HepG2 (cell line): Measurements from ENCODE around the gene TNFAIP8L1. TPM values are rescaled to one million over a fixed set of nuclear protein-coding genes. Genes with fewer than 3 reads are reported as not detected.

Experiments
- BHLHE40 ChIP-seq: IDR thresholded peaks from 2 replicates; pipeline ENCODE4 v1.6.1; 2011; ENCODE audit warnings: low read length, improper control_type of control experiment
- CBX1 ChIP-seq: IDR thresholded peaks from one replicate; pipeline ENCODE4 v1.6.1; 2016; ENCODE audit warnings: antibody characterized with exemption, low read depth
- GPN1 ChIP-seq: sonication (generic); formaldehyde crosslinking; IDR thresholded peaks from 2 replicates; pipeline ENCODE4 v1.5.1; 2020; ENCODE audit warnings: missing genetic modification reagents, borderline replicate concordance
- NFKB2 ChIP-seq: sonication (generic); formaldehyde crosslinking; IDR thresholded peaks from 2 replicates; pipeline ENCODE4 v1.4.0; 2020; ENCODE audit warnings: missing genetic modification reagents, borderline replicate concordance
- NR2F2 ChIP-seq: IDR thresholded peaks from 2 replicates; pipeline ENCODE4 v1.6.1; 2012; ENCODE audit warnings: low read depth, inconsistent platforms, borderline replicate concordance
- RFX3 ChIP-seq: IDR thresholded peaks from 2 replicates; pipeline ENCODE4 v1.6.1; 2016; ENCODE audit warnings: missing biosample characterization, missing genetic modification reagents
- ZFP41 ChIP-seq: sonication (generic); formaldehyde crosslinking; IDR thresholded peaks from 2 replicates; pipeline ENCODE4 v1.4.0; 2020; ENCODE audit warnings: mild to moderate bottlenecking, missing genetic modification reagents, borderline replicate concordance
- ZFP62 ChIP-seq: sonication (generic); formaldehyde crosslinking; IDR thresholded peaks from 2 replicates; pipeline ENCODE4 v1.4.0; 2020; ENCODE audit warnings: missing genetic modification reagents
- ZMYM4 ChIP-seq: sonication (generic); formaldehyde crosslinking; IDR thresholded peaks from 2 replicates; pipeline ENCODE4 v1.8.1; 2023; ENCODE audit warnings: mild to moderate bottlenecking, missing genetic modification reagents
- ZNF569 ChIP-seq: sonication (generic); formaldehyde crosslinking; IDR thresholded peaks from 2 replicates; pipeline ENCODE4 v1.5.0; 2020; ENCODE audit warnings: mild to moderate bottlenecking, missing genetic modification reagents, moderate library complexity, borderline replicate concordance
- ZNF652 ChIP-seq: IDR thresholded peaks from 2 replicates; pipeline ENCODE4 v1.6.1; 2016; ENCODE audit warnings: low read depth, borderline replicate concordance
- ZNF7 ChIP-seq: IDR thresholded peaks from 2 replicates; pipeline ENCODE4 v1.6.1; 2016; ENCODE audit warnings: missing biosample characterization, missing genetic modification reagents
- ZNF724P ChIP-seq: sonication (generic); formaldehyde crosslinking; IDR thresholded peaks from 2 replicates; pipeline ENCODE4 v1.8.0; 2022; ENCODE audit warnings: missing genetic modification reagents, borderline replicate concordance
- ZNF737 ChIP-seq: sonication (generic); formaldehyde crosslinking; IDR thresholded peaks from 2 replicates; pipeline ENCODE4 v1.5.0; 2020; ENCODE audit warnings: missing genetic modification reagents, mild to moderate bottlenecking, borderline replicate concordance
- polyA plus RNA-seq, 8 experiments: library from polyadenylated mRNA; depleted of rRNA in 3 of 8; stranded (reverse) in 7 of 8; unstranded in 1 of 8; fragments of >200 nt; fragmentation: Illumina TruSeq in 4 of 8; extraction: Trizol in 4 of 8; gene quantifications; 2 replicates each; pipeline versions ENCODE4 v1.2.1 to v1.2.3, GENCODE V29; 2011 to 2016; ENCODE audit warnings: low read depth in 4 of 8, missing spikeins in 1 of 8, mixed read lengths in 1 of 8; ENCODE audit not compliant: insufficient read depth in 1 of 8
- total RNA-seq, 5 experiments: library from RNA; depleted of rRNA; stranded (reverse); fragments of >200 nt; fragmentation: Illumina TruSeq; extraction: Trizol; gene quantifications; 2 replicates each; pipeline ENCODE4 v1.2.3, GENCODE V29; 2016; ENCODE audit warnings: low read depth in 1 of 5
- TF ChIP-seq, protein P1 (sequence below): sonication (generic); formaldehyde crosslinking; IDR thresholded peaks from 2 replicates; pipeline ENCODE4 v1.4.0; 2020; ENCODE audit warnings: mild to moderate bottlenecking, missing genetic modification reagents
- TF ChIP-seq, protein P2 (sequence below): sonication (generic); formaldehyde crosslinking; IDR thresholded peaks from 2 replicates; pipeline ENCODE4 v1.4.0; 2020; ENCODE audit warnings: missing genetic modification reagents, borderline replicate concordance
- TF ChIP-seq, protein P3 (sequence below): sonication (generic); formaldehyde crosslinking; IDR thresholded peaks from 2 replicates; pipeline ENCODE4 v1.5.0; 2020; ENCODE audit warnings: missing genetic modification reagents, mild to moderate bottlenecking, borderline replicate concordance

The TNFAIP8L1 gene
- total and polyA plus RNA-seq, 2 of the 13 experiments (the other 11 are each of a cell fraction or from before 2014, with no cell fraction given), result 13.4 to 21.4 TPM

DNA sequence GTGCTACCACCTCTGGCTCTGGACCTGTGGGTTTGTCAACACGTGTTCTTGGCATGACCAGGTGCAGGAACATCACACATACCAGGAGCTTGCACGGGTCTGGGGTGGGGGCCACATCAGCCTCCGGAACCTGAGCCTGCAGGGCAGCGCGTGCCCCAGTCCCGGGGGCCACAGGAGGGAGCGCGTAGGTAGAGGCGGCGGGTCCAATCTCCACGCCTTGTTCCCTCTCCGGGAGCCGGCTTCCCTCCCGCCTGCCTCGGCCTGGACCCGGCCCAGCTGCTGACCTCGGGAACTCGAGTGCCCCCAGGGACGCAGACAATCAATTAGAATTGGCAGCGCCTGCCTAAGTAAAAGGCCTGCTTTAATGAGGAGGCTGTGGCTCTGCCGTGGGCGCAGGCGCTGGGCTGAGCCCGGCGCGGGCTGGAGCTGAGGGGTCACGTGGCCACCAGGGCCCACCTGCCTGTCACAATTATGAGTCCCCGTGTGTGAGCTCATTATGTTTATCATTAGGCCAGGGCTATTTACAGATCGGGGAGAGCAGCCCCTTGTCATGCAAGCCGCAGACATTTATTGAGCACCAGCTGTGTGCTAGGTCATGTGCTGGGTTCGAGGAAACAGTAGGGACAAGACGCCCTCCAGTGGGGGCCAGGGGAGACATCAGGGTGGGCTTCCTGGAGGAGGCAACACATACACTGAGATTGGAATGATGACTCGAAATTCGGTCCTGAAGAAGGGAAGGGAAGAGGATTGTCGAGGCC, 32.2 kb upstream of the TNFAIP8L1 start (continued):
- TF ChIP-seq, protein P1, sequence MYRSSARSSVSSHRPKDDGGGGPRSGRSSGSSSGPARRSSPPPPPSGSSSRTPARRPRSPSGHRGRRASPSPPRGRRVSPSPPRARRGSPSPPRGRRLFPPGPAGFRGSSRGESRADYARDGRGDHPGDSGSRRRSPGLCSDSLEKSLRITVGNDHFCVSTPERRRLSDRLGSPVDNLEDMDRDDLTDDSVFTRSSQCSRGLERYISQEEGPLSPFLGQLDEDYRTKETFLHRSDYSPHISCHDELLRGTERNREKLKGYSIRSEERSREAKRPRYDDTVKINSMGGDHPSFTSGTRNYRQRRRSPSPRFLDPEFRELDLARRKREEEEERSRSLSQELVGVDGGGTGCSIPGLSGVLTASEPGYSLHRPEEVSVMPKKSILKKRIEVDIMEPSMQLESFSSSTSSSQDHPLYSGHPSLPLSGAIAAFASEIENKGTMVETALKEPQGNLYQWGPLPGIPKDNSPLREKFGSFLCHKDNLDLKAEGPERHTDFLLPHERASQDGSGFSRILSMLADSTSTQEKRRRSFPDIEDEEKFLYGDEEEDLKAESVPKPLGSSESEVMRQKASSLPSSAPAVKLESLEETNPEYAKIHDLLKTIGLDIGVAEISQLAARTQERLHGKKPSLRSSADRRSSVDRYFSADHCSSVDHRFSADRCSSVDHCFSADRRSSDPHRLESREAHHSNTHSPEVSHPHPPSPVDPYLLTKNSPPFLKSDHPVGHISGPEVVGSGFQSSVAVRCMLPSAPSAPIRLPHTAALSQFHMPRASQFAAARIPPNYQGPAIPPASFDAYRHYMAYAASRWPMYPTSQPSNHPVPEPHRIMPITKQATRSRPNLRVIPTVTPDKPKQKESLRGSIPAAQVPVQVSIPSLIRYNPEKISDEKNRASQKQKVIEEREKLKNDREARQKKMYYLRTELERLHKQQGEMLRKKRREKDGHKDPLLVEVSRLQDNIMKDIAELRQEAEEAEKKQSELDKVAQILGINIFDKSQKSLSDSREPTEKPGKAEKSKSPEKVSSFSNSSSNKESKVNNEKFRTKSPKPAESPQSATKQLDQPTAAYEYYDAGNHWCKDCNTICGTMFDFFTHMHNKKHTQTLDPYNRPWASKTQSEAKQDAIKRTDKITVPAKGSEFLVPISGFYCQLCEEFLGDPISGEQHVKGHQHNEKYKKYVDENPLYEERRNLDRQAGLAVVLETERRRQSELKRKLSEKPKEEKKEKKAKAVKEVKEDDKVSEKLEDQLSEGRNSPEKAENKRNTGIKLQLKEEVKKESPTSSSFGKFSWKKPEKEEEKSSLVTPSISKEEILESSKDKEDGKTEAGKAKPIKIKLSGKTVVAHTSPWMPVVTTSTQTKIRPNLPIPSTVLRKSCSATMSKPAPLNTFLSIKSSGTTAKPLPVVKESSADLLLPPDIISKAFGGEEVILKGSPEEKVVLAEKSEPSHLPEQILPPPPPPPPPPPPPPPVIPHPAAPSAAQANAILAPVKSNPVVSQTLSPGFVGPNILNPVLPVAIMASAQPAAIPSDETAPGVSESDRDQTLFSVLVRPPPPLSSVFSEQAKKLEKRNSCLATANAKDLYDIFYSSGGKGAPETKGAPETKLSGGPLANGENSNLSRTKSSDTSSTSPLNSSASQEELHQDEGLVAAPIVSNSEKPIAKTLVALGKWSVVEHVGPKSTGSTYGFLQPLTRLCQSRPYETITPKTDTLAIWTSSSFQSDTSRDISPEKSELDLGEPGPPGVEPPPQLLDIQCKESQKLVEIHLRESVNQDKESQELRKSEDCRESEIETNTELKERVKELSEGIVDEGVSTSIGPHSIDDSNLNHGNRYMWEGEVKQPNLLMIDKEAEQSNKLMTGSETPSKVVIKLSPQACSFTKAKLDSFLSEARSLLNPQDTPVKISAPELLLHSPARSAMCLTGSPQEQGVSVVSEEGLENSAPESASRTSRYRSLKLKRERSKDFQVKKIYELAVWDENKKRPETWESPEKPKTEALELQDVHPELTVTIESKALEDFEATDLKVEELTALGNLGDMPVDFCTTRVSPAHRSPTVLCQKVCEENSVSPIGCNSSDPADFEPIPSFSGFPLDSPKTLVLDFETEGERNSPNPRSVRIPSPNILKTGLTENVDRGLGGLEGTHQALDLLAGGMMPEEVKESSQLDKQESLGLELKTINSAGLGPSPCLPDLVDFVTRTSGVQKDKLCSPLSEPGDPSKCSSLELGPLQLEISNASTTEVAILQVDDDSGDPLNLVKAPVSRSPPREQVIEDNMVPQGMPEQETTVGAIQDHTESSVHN (CRISPR knock-in tag), result no peak
- TF ChIP-seq CBX1 (no peak), GPN1 (no peak), BHLHE40 (peak; percentile 57; the same call in 1 of the 2 replicates), ZFP62 (CRISPR knock-in tag) (no peak), ZFP41 (CRISPR knock-in tag) (no peak), ZMYM4 (CRISPR knock-in tag) (0 out of 2 replicates have a peak, but pooled peaks have one; percentile 23), ZNF737 (no peak), ZNF7 (CRISPR knock-in tag) (no peak), ZNF724P (CRISPR knock-in tag) (no peak), NR2F2 (no peak), ZNF652 (CRISPR knock-in tag) (no peak), NFKB2 (peak; percentile 44; the same call in 1 of the 2 replicates), ZNF569 (CRISPR knock-in tag) (no peak), RFX3 (CRISPR knock-in tag) (no peak)
- TF ChIP-seq, protein P2, sequence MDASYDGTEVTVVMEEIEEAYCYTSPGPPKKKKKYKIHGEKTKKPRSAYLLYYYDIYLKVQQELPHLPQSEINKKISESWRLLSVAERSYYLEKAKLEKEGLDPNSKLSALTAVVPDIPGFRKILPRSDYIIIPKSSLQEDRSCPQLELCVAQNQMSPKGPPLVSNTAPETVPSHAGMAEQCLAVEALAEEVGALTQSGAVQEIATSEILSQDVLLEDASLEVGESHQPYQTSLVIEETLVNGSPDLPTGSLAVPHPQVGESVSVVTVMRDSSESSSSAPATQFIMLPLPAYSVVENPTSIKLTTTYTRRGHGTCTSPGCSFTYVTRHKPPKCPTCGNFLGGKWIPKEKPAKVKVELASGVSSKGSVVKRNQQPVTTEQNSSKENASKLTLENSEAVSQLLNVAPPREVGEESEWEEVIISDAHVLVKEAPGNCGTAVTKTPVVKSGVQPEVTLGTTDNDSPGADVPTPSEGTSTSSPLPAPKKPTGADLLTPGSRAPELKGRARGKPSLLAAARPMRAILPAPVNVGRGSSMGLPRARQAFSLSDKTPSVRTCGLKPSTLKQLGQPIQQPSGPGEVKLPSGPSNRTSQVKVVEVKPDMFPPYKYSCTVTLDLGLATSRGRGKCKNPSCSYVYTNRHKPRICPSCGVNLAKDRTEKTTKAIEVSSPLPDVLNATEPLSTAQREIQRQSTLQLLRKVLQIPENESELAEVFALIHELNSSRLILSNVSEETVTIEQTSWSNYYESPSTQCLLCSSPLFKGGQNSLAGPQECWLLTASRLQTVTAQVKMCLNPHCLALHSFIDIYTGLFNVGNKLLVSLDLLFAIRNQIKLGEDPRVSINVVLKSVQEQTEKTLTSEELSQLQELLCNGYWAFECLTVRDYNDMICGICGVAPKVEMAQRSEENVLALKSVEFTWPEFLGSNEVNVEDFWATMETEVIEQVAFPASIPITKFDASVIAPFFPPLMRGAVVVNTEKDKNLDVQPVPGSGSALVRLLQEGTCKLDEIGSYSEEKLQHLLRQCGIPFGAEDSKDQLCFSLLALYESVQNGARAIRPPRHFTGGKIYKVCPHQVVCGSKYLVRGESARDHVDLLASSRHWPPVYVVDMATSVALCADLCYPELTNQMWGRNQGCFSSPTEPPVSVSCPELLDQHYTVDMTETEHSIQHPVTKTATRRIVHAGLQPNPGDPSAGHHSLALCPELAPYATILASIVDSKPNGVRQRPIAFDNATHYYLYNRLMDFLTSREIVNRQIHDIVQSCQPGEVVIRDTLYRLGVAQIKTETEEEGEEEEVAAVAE (CRISPR knock-in tag), result no peak
- TF ChIP-seq, protein P3, sequence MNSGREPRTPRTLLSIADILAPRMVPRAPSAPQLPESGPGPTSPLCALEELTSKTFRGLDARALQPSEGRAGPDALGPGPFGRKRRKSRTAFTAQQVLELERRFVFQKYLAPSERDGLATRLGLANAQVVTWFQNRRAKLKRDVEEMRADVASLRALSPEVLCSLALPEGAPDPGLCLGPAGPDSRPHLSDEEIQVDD (CRISPR knock-in tag), result no peak
